Osteoblast (primary cell): ENCODE results near the gene KRTAP29-1. TPM values are rescaled to one million over a fixed set of nuclear protein-coding genes. Genes with fewer than 3 reads are reported as not detected.
"Not testable (repeated sequence)": the region's sequence is repeated elsewhere in the genome, so short reads cannot be mapped to it uniquely, and the experiment has no call there.

ENCODE experiments used
- DNase-seq: peaks from one replicate; pipeline ENCODE4 v3.0.0; 2011; ENCODE audit warnings: low spot score, mixed read lengths; ENCODE audit not compliant: insufficient read length; ENCODE audit errors: missing footprints
- H2AFZ ChIP-seq: 2 replicates; pipeline ENCODE4 v1.6.0; 2011; ENCODE audit warnings: mild to moderate bottlenecking, low read length
- H3K27ac ChIP-seq: 2 replicates; pipeline ENCODE4 v1.5.1; 2011; ENCODE audit warnings: mild to moderate bottlenecking, low read depth, low read length, moderate library complexity
- H3K27me3 ChIP-seq: 2 replicates; pipeline ENCODE4 v1.6.0; 2012; ENCODE audit warnings: mild to moderate bottlenecking, control low read depth, inconsistent platforms, low read length, moderate library complexity; ENCODE audit not compliant: insufficient read depth
- H3K36me3 ChIP-seq: 2 replicates; pipeline ENCODE4 v1.5.1; 2011; ENCODE audit warnings: mild to moderate bottlenecking, low read length, control low read depth, moderate library complexity; ENCODE audit not compliant: insufficient read depth
- H3K4me1 ChIP-seq: 2 replicates; pipeline ENCODE4 v1.5.1; 2011; ENCODE audit warnings: mild to moderate bottlenecking, low read length, control low read depth, moderate library complexity; ENCODE audit not compliant: insufficient read depth
- H3K4me2 ChIP-seq: 2 replicates; pipeline ENCODE4 v1.6.0; 2011; ENCODE audit warnings: mild to moderate bottlenecking, low read length; ENCODE audit not compliant: insufficient read depth
- H3K4me3 ChIP-seq: fragments of 200-600 bp; sonication (generic); 3 replicates; pipeline ENCODE4 v1.5.1; 2012; ENCODE audit warnings: mild to moderate bottlenecking, low read length, inconsistent platforms; ENCODE audit not compliant: insufficient read depth
- H3K79me2 ChIP-seq: 2 replicates; pipeline ENCODE4 v1.6.0; 2012; ENCODE audit warnings: mild to moderate bottlenecking, low read length, control low read depth, inconsistent platforms; ENCODE audit not compliant: insufficient read depth
- H3K9me3 ChIP-seq: 2 replicates; pipeline ENCODE4 v1.5.1; 2011; ENCODE audit warnings: low read depth, low read length, control low read depth
- H4K20me1 ChIP-seq: 2 replicates; pipeline ENCODE4 v1.6.0; 2012; ENCODE audit warnings: mild to moderate bottlenecking, low read length, control low read depth; ENCODE audit not compliant: insufficient read depth
- CTCF ChIP-seq: IDR thresholded peaks from 2 replicates; pipeline ENCODE4 v1.5.1; 2011; ENCODE audit warnings: mild to moderate bottlenecking, low read depth, low read length, moderate library complexity; ENCODE audit errors: extremely low read depth
- total RNA-seq: library from RNA; depleted of rRNA; stranded (reverse); fragments of >200 nt; gene quantifications from 2 replicates; pipeline ENCODE4 v1.2.3, GENCODE V29; 2012

KRTAP29-1 gene
- total RNA-seq, 1 donor, result not detected

GRCh38 chr17:41287050-41287449 is 15.6 kb downstream of the KRTAP29-1 start:
- H4K20me1 ChIP-seq, result no peaks in the 10 kb centered on the region
- H3K9me3 ChIP-seq, result no peaks in the 10 kb centered on the region
- no peaks in the 10 kb centered on the region for H3K79me2 ChIP-seq
- H3K27me3 ChIP-seq, result no peaks in the 10 kb centered on the region
- H3K4me1 ChIP-seq, result no peaks in the 10 kb centered on the region
- H3K4me2 ChIP-seq, result no peak overlapping the region
- H3K27ac ChIP-seq, result no peak overlapping the region
- no peak for DNase-seq
- TF ChIP-seq CTCF, result no peak
- no peaks in the 10 kb centered on the region for H3K36me3 ChIP-seq
- H2AFZ ChIP-seq, result no peak overlapping the region
- H3K4me3 ChIP-seq, result no peak overlapping the region

GRCh38 chr17:41284546-41284945 is 18.1 kb downstream of the KRTAP29-1 start:
- H3K4me1 ChIP-seq, result no peaks in the 10 kb centered on the region
- no peaks in the 10 kb centered on the region for H3K79me2 ChIP-seq
- no peak overlapping the region for H3K4me3 ChIP-seq
- H3K27me3 ChIP-seq, result no peaks in the 10 kb centered on the region
- no peak for TF ChIP-seq CTCF
- no peak for DNase-seq
- no peaks in the 10 kb centered on the region for H3K36me3 ChIP-seq
- H4K20me1 ChIP-seq, result no peaks in the 10 kb centered on the region
- H3K9me3 ChIP-seq, result no peaks in the 10 kb centered on the region
- H2AFZ ChIP-seq, result no peak overlapping the region
- no peak overlapping the region for H3K27ac ChIP-seq
- H3K4me2 ChIP-seq, result no peak overlapping the region

- H3K4me3 ChIP-seq, result no peak overlapping the region
- H2AFZ ChIP-seq, result no peak overlapping the region
- no peaks in the 10 kb centered on the region for H3K36me3 ChIP-seq
- no peaks in the 10 kb centered on the region for H3K4me1 ChIP-seq
- no peaks in the 10 kb centered on the region for H4K20me1 ChIP-seq
- no peak for DNase-seq
- no peak overlapping the region for H3K4me2 ChIP-seq
- no peaks in the 10 kb centered on the region for H3K9me3 ChIP-seq
- no peaks in the 10 kb centered on the region for H3K27me3 ChIP-seq
- H3K27ac ChIP-seq, result no peak overlapping the region
- TF ChIP-seq CTCF, result no peak
- no peaks in the 10 kb centered on the region for H3K79me2 ChIP-seq
Observed at GRCh38 chr17:41284043-41284442, 18.6 kb downstream of the KRTAP29-1 start.

GRCh38 chr17:41278176-41278955 is 24.3 kb downstream of the KRTAP29-1 start:
- no peaks in the 10 kb centered on the region for H3K4me1 ChIP-seq
- no peaks in the 10 kb centered on the region for H3K9me3 ChIP-seq
- no peaks in the 10 kb centered on the region for H4K20me1 ChIP-seq
- H3K4me3 ChIP-seq, result no peak overlapping the region
- no peak for TF ChIP-seq CTCF
- no peak for DNase-seq
- H3K36me3 ChIP-seq, result no peaks in the 10 kb centered on the region
- no peaks in the 10 kb centered on the region for H3K79me2 ChIP-seq
- peak overlapping the region; percentile 63 for H2AFZ ChIP-seq
- no peak overlapping the region for H3K27ac ChIP-seq
- no peak overlapping the region for H3K4me2 ChIP-seq
- H3K27me3 ChIP-seq, result no peaks in the 10 kb centered on the region

GRCh38 chr17:41275648-41276190 is 26.9 kb downstream of the KRTAP29-1 start, which contains the start of gene KRTAP9-7:
TSS of gene KRTAP9-7 (plus strand) at chr17:41275698. CDS start at chr17:41275698, 0 bp downstream.
- H4K20me1 ChIP-seq, H3K9me3 ChIP-seq, H3K27me3 ChIP-seq: not testable (repeated sequence)

More at GRCh38 chr17:41275648-41276190, 26.9 kb downstream of the KRTAP29-1 start, which contains the start of gene KRTAP9-7:
- H3K36me3 ChIP-seq, H3K4me3 ChIP-seq, H3K4me2 ChIP-seq, DNase-seq, H2AFZ ChIP-seq, H3K27ac ChIP-seq, H3K4me1 ChIP-seq, H3K79me2 ChIP-seq: not testable (repeated sequence)
